ENCODE data around the gene POLR2J.

Gene POLR2J

GRCh38 chr7:102424787-102425218 is 53.9 kb downstream of the POLR2J start:
- DNase-seq (ENCODE audit: low read depth), result no peak
- no peak overlapping the region for H3K4me3 ChIP-seq (ENCODE audit: low read depth, low read length)

GRCh38 chr7:102424129-102424551 is 54.6 kb downstream of the POLR2J start:
- TF ChIP-seq CTCF (IDR thresholded peaks at IDR 0.05; ENCODE audit: low read depth, low read length) (no peak), MYC (IDR thresholded peaks at IDR 0.05; ENCODE audit: low read depth, low read length) (no peak), POLR2A (IDR thresholded peaks at IDR 0.05; ENCODE audit: extremely low read depth, insufficient read length) (no peak), MAX (IDR thresholded peaks at IDR 0.05; ENCODE audit: low read depth, low read length) (no peak)
- DNase-seq (ENCODE audit: low read depth), result no peak
- no peak overlapping the region for H3K4me3 ChIP-seq (ENCODE audit: low read depth, low read length)

More at GRCh38 chr7:102424787-102425218, 53.9 kb downstream of the POLR2J start:
- TF ChIP-seq MAX (IDR thresholded peaks at IDR 0.05; ENCODE audit: low read depth, low read length), result no peak
- no peak for TF ChIP-seq MYC (IDR thresholded peaks at IDR 0.05; ENCODE audit: low read depth, low read length)
- TF ChIP-seq POLR2A (IDR thresholded peaks at IDR 0.05; ENCODE audit: extremely low read depth, insufficient read length), result no peak
- TF ChIP-seq CTCF (IDR thresholded peaks at IDR 0.05; ENCODE audit: low read depth, low read length), result no peak

Data from NB4 (cell line).